ENCODE data around the gene AMOTL2. TPM values are rescaled to one million over a fixed set of nuclear protein-coding genes. Genes with fewer than 3 reads are reported as not detected.

AMOTL2 gene
- total and polyA plus RNA-seq, 2 experiments from 2014 or later = 156 to 347 TPM

- in situ Hi-C loops (cut with MboI) = loop anchor here (5.0 kb wide), 1 partner anchor 108 kb away; no protein-coding TSS in a partner anchor
- H4K20me1 ChIP-seq (ENCODE audit: insufficient read depth) = no peaks in the 10 kb centered on the region
Observed at GRCh38 chr3:134364061-134364935, 9.9 kb downstream of the AMOTL2 start.

GRCh38 chr3:134363381-134363755 is 10.9 kb downstream of the AMOTL2 start:
- WGBS, 2 experiments (ENCODE audit: low coverage in 1 of 2, low lambda C conversion rate in 2 of 2, missing lambda C conversion rate in 2 of 2) = 45 to 54% methylated on average over 3 of the region's 3 CpGs
- Histone ChIP-seq H3K27me3 (replicated peaks; ENCODE audit: insufficient read depth) (no peaks in the 10 kb centered on the region), H4K20me1 (ENCODE audit: insufficient read depth) (no peaks in the 10 kb centered on the region), H3K4me1 (ENCODE audit: insufficient read depth) (peaks cover 96% of the 10 kb centered on the region), H3K9ac (peak overlapping the region; percentile 83), H3K79me2 (ENCODE audit: insufficient read depth) (peaks cover 65% of the 10 kb centered on the region), H3F3A (ENCODE audit: insufficient read depth) (peaks cover 94% of the 10 kb centered on the region), H3K36me3 (ENCODE audit: low read depth) (peaks cover 89% of the 10 kb centered on the region), H3K9me3 (ENCODE audit: low read depth) (no peaks in the 10 kb centered on the region), H2AFZ (no peak overlapping the region), H3K4me2 (ENCODE audit: unreplicated experiment) (peak overlapping the region; percentile 77), H3K27ac (peak overlapping the region; percentile 92), H3K4me3 (peak overlapping the region; percentile 56), H3K9me2 (ENCODE audit: insufficient read depth) (no peaks in the 10 kb centered on the region)
- TF ChIP-seq EZH2phosphoT487 (IDR thresholded peaks at IDR 0.05; ENCODE audit: insufficient read depth, low read depth) (no peak), EZH2 (IDR thresholded peaks at IDR 0.05; ENCODE audit: insufficient read depth, poor library complexity, severe bottlenecking) (no peak)
- in situ Hi-C loops (cut with MboI) = loop anchor here (5.0 kb wide), 1 partner anchor 109 kb away; no protein-coding TSS in a partner anchor
- DNase-seq = peak; percentile 64

More at GRCh38 chr3:134364061-134364935, 9.9 kb downstream of the AMOTL2 start:
- TF ChIP-seq EZH2 (IDR thresholded peaks at IDR 0.05; ENCODE audit: insufficient read depth, poor library complexity, severe bottlenecking) = no peak
- TF ChIP-seq EZH2phosphoT487 (IDR thresholded peaks at IDR 0.05; ENCODE audit: insufficient read depth, low read depth) = no peak
- peak overlapping the region; percentile 56 for H3K4me3 ChIP-seq
- peak overlapping the region; percentile 99 for H3K27ac ChIP-seq
- H3K9ac ChIP-seq = peak overlapping the region; percentile 100
- H3K9me3 ChIP-seq (ENCODE audit: low read depth) = no peaks in the 10 kb centered on the region
- no peak overlapping the region for H2AFZ ChIP-seq
- 0 to 3% methylated on average over 14 to 34 of the region's 37 CpGs for WGBS, 2 experiments (ENCODE audit: low coverage in 1 of 2, low lambda C conversion rate in 2 of 2, missing lambda C conversion rate in 2 of 2)
- peaks cover 96% of the 10 kb centered on the region for H3K4me1 ChIP-seq (ENCODE audit: insufficient read depth)
- H3K36me3 ChIP-seq (ENCODE audit: low read depth) = peaks cover 88% of the 10 kb centered on the region
- no peaks in the 10 kb centered on the region for H3K9me2 ChIP-seq (ENCODE audit: insufficient read depth)
- DNase-seq = peak; percentile 99
- H3K79me2 ChIP-seq (ENCODE audit: insufficient read depth) = peaks cover 74% of the 10 kb centered on the region
- H3K27me3 ChIP-seq (replicated peaks; ENCODE audit: insufficient read depth) = no peaks in the 10 kb centered on the region
- peak overlapping the region; percentile 77 for H3K4me2 ChIP-seq (ENCODE audit: unreplicated experiment)
- H3F3A ChIP-seq (ENCODE audit: insufficient read depth) = peaks cover 94% of the 10 kb centered on the region

- H3K9me3 ChIP-seq (ENCODE audit: low read depth) = no peaks in the 10 kb centered on the region
- peak overlapping the region; percentile 56; the same call in 1 of the 2 replicates for H3K4me3 ChIP-seq
- in situ Hi-C loops (cut with MboI) = loop anchor here (5.0 kb wide), 1 partner anchor 109 kb away; no protein-coding TSS in a partner anchor
- peaks cover 86% of the 10 kb centered on the region for H3K36me3 ChIP-seq (ENCODE audit: low read depth)
- no peaks in the 10 kb centered on the region for H4K20me1 ChIP-seq (ENCODE audit: insufficient read depth)
- TF ChIP-seq EZH2 (IDR thresholded peaks at IDR 0.05; ENCODE audit: insufficient read depth, poor library complexity, severe bottlenecking) (no peak), EZH2phosphoT487 (IDR thresholded peaks at IDR 0.05; ENCODE audit: insufficient read depth, low read depth) (no peak)
- peaks cover 96% of the 10 kb centered on the region for H3K4me1 ChIP-seq (ENCODE audit: insufficient read depth)
- no peaks in the 10 kb centered on the region for H3K27me3 ChIP-seq (replicated peaks; ENCODE audit: insufficient read depth)
- H3K79me2 ChIP-seq (ENCODE audit: insufficient read depth) = peaks cover 59% of the 10 kb centered on the region
- peak overlapping the region; percentile 77 for H3K4me2 ChIP-seq (ENCODE audit: unreplicated experiment)
- DNase-seq = peak; percentile 19
- peaks cover 93% of the 10 kb centered on the region for H3F3A ChIP-seq (ENCODE audit: insufficient read depth)
- 83 to 93% methylated on average over 6 of the region's 6 CpGs for WGBS, 2 experiments (ENCODE audit: low coverage in 1 of 2, low lambda C conversion rate in 2 of 2, missing lambda C conversion rate in 2 of 2)
- H2AFZ ChIP-seq = no peak overlapping the region
- peak overlapping the region; percentile 83 for H3K9ac ChIP-seq
- H3K27ac ChIP-seq = peak overlapping the region; percentile 92
- H3K9me2 ChIP-seq (ENCODE audit: insufficient read depth) = no peaks in the 10 kb centered on the region
Observed at GRCh38 chr3:134362670-134363380, 11.4 kb downstream of the AMOTL2 start.

- peaks cover 95% of the 10 kb centered on the region for H3F3A ChIP-seq (ENCODE audit: insufficient read depth)
- no peaks in the 10 kb centered on the region for H3K27me3 ChIP-seq (replicated peaks; ENCODE audit: insufficient read depth)
- peak overlapping the region; percentile 83 for H3K9ac ChIP-seq
- TF ChIP-seq EZH2phosphoT487 (IDR thresholded peaks at IDR 0.05; ENCODE audit: insufficient read depth, low read depth) = no peak
- TF ChIP-seq EZH2 (IDR thresholded peaks at IDR 0.05; ENCODE audit: insufficient read depth, poor library complexity, severe bottlenecking) = no peak
- H2AFZ ChIP-seq = no peak overlapping the region
- in situ Hi-C loops (cut with MboI) = loop anchor here (5.0 kb wide), 1 partner anchor 110 kb away; no protein-coding TSS in a partner anchor
- WGBS, 2 experiments (ENCODE audit: low coverage in 1 of 2, low lambda C conversion rate in 2 of 2, missing lambda C conversion rate in 2 of 2) = 87 to 90% methylated on average over 6 of the region's 6 CpGs
- H3K9me2 ChIP-seq (ENCODE audit: insufficient read depth) = no peaks in the 10 kb centered on the region
- H3K27ac ChIP-seq = peak overlapping the region; percentile 92
- DNase-seq = no peak
- H3K9me3 ChIP-seq (ENCODE audit: low read depth) = no peaks in the 10 kb centered on the region
- H3K4me2 ChIP-seq (ENCODE audit: unreplicated experiment) = no peak overlapping the region
- peaks cover 59% of the 10 kb centered on the region for H3K79me2 ChIP-seq (ENCODE audit: insufficient read depth)
- H3K36me3 ChIP-seq (ENCODE audit: low read depth) = peaks cover 87% of the 10 kb centered on the region
- H3K4me3 ChIP-seq = no peak overlapping the region
- H3K4me1 ChIP-seq (ENCODE audit: insufficient read depth) = peaks cover 96% of the 10 kb centered on the region
- H4K20me1 ChIP-seq (ENCODE audit: insufficient read depth) = no peaks in the 10 kb centered on the region
Observed at GRCh38 chr3:134362221-134362620, 12.0 kb downstream of the AMOTL2 start.
